GM18861 (cell line): ENCODE measurements around the gene BIRC6.

Source experiments
- ATAC-seq: cut with Tn5 transposase; IDR thresholded peaks from one replicate; pipeline ENCODE4 v1.9.1; 2021; ENCODE audit not compliant: unreplicated experiment

Gene BIRC6

DNA sequence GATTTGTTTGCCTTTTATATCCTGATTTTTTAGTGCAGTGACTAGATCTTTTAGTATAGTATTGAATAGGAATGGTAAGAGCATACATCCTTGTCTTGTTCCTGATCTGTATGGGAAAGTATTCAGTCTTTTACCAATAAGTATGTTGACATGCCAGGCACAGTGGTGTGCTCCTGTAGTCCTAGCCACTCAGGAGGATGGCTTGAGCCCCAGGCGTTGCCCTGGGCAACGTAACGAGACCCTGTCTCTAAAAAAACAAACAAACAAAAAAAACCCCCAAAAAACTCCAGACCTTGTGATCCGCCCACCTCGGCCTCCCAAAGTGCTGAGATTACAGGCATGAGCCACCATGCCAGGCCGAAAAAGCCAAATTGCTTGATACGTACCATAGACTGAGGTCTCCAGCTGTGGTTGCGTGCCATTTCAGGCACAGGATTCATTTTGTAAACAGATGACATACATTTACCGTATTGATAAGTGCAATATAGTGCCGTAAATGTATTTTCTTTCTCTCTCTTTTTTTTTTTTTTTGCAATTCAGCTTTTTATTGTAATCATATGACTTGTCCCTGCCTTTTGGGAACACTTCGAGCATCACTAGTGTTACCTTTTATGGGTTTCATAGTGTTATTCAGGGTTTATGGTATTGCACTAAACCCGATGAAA lies 18.5 kb downstream of the BIRC6 start:
- no peak for ATAC-seq

DNA sequence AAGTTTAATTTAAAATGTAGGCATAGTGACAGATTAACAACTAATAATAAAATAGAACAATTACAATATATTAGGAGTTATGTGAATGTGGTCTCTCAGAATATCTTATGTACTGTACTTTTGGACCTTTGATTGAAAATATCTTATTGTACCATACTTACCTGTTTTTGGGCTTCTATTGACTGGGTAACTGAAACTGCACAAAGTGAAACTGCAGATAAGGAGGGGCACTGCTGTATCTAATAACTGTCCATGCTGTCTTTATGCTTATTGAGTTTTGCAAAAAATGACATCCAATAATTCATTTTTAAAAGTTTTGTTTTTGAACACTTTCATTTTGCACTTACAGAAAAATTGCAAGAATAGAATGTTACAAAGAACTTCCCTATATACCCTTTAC lies 19.9 kb downstream of the BIRC6 start:
- no peak for ATAC-seq

DNA sequence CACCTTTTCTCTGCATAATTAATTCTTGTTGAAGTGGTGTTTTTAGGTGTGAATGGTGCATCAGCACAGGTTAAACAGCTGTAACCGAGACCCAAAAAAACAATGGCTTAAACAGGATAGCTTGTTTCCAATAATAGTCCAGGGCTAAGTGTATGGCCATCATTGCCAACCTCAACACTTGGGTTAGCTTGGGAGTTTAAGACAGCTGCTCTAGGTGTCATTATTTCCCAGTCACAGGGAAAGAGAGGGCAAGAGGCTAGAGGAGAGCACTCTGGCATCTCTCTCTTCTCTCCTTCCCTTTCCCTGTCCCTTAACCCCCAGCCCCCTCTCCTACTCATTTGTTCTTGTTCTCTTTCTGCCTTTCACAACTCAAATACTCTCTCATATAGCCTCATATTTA lies 21.1 kb downstream of the BIRC6 start:
- ATAC-seq, result no peak

DNA sequence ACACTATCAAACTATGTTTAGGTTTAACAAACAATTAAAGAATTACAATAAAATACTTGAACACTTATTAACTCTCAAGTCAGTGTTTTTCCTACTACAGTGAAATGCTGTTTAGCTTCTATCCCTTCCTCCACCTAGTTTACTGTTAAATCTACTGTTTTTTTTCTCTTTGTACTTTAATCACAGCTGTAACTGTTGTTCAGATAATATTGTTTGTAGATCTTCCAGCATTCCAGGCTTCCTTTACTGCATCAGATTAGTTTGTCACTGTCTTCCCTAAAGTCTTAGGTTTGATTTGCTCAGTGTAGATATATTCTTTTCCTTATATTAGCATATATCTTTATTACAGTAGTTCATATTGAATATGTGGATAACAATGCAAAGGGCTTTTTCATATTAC lies 22.5 kb downstream of the BIRC6 start:
- no peak for ATAC-seq

DNA sequence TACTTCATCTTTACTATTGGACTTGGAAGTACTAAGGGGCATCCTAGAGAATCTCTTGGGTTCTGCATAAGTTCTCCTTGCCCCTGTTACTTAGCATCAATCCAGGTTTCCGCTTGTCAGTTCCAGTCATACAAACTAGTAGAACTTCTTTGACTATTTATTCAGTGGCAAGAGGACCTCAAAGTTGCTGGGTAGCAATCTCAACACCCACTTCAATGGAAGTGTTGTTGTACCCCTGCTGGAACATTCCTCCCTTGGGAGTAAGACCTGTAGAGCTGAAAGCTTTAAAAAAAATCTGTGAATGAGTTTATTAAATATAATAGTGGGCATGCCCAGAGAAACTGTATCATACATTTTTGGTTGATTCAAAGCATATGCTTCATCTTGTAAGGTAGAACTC lies 27.0 kb downstream of the BIRC6 start:
- ATAC-seq, result no peak

DNA sequence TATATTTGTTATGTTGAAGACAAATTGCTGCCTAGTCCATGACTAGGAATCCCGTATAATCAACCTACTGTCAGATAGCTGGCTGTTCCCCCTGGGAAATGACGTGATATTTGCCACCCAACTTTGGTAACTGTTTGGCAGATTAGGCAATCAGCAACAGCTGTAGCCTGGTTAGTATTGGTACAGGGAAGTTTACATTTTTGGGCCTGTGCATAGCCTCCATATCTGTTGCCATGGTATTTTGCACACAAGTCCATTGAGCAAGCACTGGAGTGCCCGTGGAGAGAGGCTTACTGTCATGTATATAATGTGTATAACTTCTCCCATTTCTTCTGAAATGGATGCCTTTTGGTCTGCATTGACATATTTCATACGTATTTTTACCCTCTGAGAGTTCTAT lies 27.7 kb downstream of the BIRC6 start:
- no peak for ATAC-seq

DNA sequence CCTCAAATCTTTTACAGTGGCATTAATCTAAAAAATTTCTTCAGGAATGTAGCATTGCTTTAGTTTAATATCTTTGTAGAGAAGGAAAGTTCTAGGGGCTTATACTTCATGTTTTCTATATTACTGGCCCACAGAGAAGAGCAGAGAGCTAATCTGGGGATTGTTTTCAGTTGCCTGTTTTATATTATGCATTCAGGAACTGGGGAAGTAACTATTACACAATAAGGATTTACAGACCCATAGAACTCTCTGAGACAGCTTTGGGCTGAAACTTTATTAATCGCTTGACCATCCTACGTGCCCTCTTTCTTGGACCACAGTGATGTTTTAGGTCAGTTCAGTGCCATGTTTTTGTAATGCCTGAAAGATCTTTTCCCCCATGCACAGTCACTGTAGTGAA lies 29.9 kb downstream of the BIRC6 start:
- ATAC-seq, result no peak

DNA sequence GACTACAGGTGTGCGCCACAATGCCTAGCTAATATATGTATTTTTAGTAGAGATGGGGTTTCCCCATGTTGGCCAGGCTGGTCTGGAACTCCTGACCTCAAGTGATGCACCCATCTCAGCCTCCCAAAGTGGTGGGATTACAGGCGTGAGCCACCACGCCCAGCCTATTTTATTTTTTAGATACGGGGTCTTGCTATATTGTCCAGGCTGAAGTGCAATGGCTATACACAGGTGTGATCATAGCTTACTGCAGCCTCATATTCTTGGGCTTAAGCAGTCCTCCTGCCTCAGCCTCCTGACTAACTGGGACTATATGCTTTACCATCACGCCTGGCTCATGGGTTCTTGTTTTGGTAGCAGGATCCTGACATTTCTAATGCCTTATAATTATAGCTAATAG lies 42.4 kb downstream of the BIRC6 start:
- no peak for ATAC-seq

DNA sequence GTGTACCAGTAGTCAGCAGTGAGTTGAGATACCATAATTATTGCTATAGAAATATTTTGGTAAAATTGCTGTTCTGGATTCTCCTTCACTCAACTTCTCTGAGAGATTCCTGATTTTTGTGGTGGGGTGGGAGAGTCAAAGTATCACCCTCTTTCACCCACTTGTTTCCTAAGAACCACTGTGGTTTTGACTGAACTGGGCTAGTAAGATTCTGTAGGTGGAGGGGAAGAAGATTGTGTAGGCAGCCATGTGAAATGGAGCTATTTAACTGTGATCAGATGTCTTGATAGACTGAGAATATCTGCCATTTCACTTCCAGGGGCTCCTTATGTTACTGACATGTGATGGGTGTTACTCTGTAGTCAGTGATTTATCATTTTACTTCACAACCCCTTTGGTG lies 45.3 kb downstream of the BIRC6 start:
- ATAC-seq, result no peak

DNA sequence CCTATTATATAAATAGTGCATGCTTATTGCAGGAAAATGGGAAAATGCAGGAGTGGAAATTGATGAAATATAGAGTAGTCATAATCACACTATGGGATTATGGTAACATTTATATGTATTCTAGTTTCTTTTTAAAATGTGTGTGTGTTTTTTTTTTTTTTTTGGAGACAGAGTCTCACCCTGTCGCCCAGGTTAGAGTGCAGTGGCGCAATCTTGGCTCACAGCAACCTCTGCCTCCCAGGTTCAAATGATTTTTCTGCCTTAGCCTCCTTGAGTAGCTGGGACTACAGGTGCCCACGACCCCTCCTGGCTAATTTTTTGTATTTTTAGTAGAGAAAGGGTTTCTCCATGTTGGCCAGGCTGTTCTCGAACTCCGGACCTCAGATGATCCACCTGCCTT lies 47.0 kb downstream of the BIRC6 start:
- ATAC-seq, result no peak

DNA sequence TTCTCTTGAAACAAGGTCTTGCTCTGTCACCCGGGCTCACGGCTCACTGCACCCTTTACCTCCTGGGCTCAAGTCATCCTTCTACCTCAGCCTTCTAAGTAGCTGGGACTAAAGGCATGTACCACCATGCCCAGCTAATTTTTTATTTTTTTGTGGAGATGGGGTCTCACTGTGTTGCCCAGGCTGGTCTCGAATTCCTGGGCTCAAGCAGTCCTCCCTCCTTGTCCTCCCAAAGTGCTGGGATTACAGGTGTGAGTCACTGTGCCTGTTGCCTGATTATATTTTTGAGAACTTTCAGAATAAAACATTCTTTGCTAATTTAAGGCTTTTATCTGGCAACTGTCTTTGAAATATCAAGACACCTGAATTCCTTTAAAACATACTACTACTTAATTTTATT lies 47.9 kb downstream of the BIRC6 start:
- ATAC-seq, result no peak

DNA sequence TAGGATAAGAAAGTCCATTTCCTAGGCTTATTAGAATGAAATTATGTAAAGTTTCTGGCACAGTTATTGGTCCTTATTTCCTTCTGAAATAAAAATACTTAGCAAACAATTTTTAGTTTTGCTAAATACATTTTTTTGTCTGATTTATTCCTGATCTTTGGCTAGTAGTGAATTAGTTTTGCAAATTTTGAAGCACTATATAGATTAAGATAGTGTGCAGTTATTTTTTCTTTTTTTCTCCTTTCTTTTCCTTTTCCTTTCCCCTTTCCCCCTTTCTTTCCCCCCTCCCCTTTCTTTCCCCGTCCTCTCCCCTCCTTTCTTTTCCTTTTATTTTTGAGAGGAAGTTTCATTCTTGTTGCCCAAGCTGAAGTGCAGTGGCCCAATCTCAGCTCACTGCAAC lies 59.7 kb downstream of the BIRC6 start:
- ATAC-seq, result no peak

DNA sequence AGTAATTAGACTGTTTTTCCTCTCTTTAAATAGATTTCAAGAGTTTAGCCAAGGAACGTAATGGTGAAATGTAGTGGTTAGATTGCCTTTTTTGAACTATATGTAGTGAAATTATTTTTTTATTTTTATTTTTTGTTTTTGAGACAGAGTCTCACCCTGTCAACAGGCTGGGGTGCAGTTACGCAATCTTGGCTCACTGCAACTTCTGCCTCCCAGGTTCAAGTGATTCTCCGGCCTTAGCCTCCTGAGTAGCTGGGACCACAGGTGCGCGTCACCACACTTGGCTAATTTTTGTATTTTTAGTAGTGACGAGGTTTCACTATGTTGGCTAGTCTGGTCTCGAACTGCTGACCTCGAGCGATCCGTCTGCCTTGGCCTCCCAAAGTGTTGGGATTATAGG lies 60.8 kb downstream of the BIRC6 start:
- ATAC-seq, result no peak

DNA sequence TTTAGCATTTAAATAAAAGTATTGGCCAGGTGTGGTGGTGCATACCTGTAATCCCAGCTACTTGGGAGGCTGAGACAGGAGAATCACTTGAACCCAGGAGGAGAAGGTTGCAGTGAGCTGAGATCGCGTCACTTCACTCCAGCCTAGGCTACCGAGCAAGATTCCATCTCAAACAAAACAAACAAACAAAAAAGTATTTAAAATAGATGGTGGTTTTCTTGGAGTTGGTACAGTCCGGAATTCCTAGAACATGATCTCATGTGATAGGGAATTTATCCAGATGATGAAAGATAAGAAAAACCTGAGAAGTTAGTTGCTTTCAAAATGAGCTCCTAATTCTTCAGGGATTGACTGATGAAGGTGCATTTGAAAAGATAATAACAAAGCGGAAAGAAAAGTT lies 62.0 kb downstream of the BIRC6 start:
- ATAC-seq, result no peak

DNA sequence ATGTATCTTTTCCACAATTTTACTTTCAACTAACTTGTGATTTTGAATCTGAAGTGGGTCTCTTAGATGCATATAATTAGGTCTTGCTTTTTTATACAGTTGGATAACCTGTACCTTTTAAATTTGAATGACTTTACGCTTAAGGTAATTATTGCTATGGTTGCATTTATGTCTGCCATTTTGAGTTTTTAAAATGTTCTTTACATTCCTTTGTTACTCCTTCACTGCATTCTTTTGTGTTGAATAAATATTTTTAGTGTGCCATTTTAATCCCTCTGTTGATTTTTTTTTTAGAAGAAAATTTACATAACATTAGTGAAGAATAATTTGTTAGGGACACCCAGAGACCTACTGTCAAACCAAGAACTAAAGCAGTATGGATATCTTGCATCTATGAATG lies 65.3 kb downstream of the BIRC6 start:
- no peak for ATAC-seq

DNA sequence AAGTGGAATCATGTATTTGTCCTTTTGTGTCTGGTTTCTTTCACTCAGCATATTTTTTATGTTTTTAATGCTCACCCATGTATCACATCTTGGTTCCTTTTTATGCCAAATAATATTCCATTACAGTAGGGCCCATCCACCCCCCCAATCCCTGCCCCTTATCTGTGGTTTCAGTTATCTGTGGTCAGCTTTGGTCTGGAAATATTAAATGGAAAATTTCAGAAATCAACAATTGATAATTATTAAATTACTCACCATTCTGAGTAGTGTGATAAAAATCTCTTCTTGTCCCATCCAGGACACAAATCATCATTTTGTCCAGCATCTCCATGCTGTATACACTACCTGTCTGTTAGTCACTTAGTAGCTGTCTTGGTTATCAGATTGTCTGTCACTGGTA lies 66.7 kb downstream of the BIRC6 start:
- ATAC-seq, result no peak

DNA sequence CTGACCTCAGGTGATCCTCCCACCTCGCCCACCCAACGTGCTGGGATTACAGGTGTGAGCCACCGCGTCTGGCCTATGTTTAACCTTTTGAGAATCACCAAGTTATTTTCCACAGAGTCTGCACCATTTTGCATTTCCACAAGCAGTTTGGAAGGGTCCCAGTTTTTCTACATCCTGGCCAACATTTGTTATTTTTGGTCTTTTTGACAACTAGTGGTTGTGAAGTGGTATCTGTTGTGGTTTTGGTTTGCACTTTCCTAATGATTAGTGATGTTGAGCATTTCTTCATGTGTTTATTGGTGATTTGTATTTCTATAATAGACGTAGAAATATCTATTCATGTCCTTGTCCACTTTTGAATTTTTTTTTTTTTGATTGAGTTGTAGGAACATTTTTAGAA lies 67.9 kb downstream of the BIRC6 start:
- ATAC-seq, result no peak

DNA sequence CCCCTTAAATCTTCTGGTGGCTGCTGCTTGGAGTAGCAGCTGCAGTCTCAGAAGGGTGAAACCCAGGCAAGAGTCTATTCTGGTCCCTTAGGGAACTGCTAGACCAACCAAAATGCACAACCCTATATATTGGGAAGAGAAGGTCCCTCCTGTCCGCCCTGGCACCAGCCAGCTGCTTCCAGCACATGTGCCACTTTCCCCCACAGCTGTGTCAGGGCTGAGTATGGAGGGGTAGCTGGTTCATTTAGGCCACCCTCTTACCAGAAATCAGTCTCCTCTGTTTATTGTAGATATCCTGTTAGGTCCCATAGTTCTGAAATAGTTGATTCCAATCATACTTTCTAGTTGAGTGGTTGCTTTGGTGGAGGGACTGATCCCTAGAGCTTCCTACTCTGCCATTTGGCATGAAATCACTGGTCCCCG lies 68.9 kb downstream of the BIRC6 start:
- no peak for ATAC-seq

DNA sequence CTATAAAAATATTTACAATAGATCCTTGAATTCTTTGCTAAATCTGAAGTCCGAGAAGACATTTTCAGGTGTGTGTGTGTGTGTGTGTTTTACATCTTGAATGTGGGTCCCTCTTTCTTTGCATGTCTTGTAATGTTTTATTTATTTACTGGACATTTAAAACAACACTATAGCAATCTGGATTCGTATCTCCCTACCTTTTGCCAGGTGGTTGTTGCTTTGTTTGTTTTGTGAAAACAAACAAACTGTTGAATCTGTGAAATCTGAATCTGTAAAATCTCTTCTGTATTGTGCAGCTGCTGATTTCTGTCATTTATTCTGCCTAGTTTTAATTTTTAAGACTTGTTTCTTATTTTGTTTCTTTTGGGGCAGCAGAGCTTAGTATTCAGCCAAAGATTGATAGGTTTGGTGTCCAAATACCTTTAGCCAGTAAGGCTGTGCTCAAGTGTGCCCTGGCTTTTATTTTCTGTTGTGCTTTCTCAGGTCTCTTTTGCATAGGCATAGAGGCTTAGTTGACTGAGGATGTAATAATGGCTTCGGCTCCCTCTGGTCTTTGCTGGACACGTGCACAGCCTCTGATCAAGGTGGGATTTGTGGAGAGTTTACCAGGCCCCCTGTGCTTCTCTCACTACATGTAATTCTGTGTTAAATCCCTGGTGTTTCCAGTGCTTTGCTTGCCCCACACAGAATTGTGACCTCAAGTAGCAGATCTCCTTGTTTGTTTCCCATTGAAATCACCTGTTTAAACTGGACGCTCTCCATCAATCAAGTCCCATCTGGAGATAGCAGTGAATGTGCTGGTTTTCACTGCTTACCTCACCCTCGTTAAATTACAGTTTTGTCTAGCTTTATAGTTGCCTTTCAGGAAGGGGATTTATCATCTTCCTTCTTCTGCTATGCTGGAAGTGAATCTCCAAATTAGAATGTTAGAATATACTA lies 71.1 kb downstream of the BIRC6 start:
- ATAC-seq, result no peak

DNA sequence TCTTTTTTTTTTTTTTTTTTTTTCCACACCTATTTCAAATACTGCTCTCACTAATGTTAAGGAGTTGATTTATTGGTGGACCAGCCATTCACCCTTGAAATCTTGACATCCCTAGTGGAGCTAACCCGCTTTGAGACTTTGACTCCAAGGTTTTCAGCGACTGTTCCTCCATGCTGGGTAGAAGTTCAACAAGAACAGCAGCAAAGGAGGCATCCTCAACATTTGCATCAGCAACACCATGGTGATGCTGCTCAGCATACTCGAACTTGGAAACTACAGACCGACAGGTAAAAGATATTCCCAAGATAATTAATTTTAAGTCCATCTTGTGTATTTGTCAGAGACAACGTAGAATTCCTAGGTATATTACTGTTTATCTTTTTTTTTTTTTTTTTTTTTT lies 74.0 kb downstream of the BIRC6 start:
- no peak for ATAC-seq

DNA sequence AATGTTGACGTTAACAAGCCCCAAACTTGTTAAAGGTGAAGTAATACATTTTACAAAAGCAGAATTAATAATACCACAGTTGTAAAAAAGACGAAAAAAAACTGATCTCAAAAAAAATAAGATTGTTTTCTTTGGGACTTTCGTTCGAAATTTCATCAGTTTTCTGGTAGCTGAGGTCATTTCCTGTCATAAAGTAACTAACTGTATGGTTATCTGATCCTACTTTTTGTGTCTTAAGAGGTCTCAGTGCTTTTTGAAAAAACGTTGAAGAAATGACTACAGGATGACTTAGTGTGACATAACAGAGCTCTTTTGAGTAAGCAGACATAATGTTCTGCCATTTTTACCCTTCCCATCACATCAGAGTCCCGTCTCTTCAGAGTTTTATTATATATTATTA lies 79.3 kb downstream of the BIRC6 start:
- no peak for ATAC-seq

DNA sequence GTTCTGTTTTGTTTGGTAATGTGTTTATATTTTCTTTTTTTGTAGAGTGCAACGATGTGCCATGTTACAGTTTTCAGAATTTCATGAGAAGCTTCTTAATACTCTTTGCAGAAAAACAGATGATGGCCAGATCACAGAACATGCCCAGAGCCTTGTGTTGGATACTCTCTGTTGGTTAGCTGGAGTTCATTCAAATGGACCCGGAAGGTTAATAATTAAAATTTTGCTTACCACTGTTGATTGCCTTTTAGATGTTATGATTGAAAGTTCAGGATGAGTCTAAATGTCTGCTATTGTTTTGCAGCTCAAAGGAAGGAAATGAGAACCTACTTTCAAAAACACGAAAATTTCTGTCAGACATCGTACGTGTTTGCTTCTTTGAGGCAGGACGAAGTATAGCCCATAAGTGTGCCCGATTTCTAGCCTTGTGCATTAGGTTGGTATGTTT lies 85.2 kb downstream of the BIRC6 start:
- ATAC-seq, result no peak
